Hematopoietic multipotent progenitor cell treated with erythropoietin and hydrocortisone succinate and interleukin-3 and kit ligand, for 15 days (in vitro differentiated cells): Measurements from ENCODE around the gene SCUBE1.

Experiments
- DNase-seq: peaks from one replicate; pipeline ENCODE4 v3.0.0-alpha.2; 2015; ENCODE audit warnings: low spot score

Gene SCUBE1

GRCh38 chr22:43236411-43237166, 106.6 kb downstream of the SCUBE1 start:
- no peak for DNase-seq

GRCh38 chr22:43235445-43236409, 107.4 kb downstream of the SCUBE1 start:
- no peak for DNase-seq

GRCh38 chr22:43234264-43234988, 108.7 kb downstream of the SCUBE1 start:
- no peak for DNase-seq

- no peak for DNase-seq
These were observed 109.6 kb downstream of the SCUBE1 start for GRCh38 chr22:43233529-43233928.

- DNase-seq: no peak
These were observed 110.7 kb downstream of the SCUBE1 start for GRCh38 chr22:43232445-43232844.

- DNase-seq: no peak
These were observed 111.5 kb downstream of the SCUBE1 start for GRCh38 chr22:43231724-43232034.

GRCh38 chr22:43230971-43231723, 112.0 kb downstream of the SCUBE1 start:
- peak; percentile 62 for DNase-seq

GRCh38 chr22:43230571-43230970, 112.6 kb downstream of the SCUBE1 start:
- no peak for DNase-seq

GRCh38 chr22:43228863-43229262, 114.3 kb downstream of the SCUBE1 start:
- no peak for DNase-seq

GRCh38 chr22:43228330-43228729, 114.8 kb downstream of the SCUBE1 start:
- peak; percentile 30 for DNase-seq

- no peak for DNase-seq
These were observed 115.9 kb downstream of the SCUBE1 start for GRCh38 chr22:43227239-43227630.

- DNase-seq: no peak
These were observed 116.6 kb downstream of the SCUBE1 start for GRCh38 chr22:43226377-43227238.

GRCh38 chr22:43225609-43226008, 117.6 kb downstream of the SCUBE1 start:
- DNase-seq: no peak

GRCh38 chr22:43222987-43223386, 120.2 kb downstream of the SCUBE1 start:
- no peak for DNase-seq

- DNase-seq: no peak
These were observed 120.9 kb downstream of the SCUBE1 start for GRCh38 chr22:43222262-43222661.

- DNase-seq: no peak
These were observed 122.4 kb downstream of the SCUBE1 start for GRCh38 chr22:43220625-43221380.

- DNase-seq: no peak
These were observed 124.4 kb downstream of the SCUBE1 start for GRCh38 chr22:43218786-43219185.

GRCh38 chr22:43217285-43218030, 125.7 kb downstream of the SCUBE1 start:
- DNase-seq: no peak

- DNase-seq: no peak
These were observed 126.4 kb downstream of the SCUBE1 start for GRCh38 chr22:43216738-43217137.
